Activated effector memory CD4-positive, alpha-beta T cell treated with Interleukin-2 at 50 U/mL for 16 hours (primary cell): ENCODE measurements around the gene LPP.

Experiments
- DNase-seq: peaks from one replicate; pipeline ENCODE4 v3.0.0-alpha.2; 2020

LPP gene

GRCh38 chr3:188139466-188139865 lies 14.5 kb upstream of the LPP start:
- no peak for DNase-seq

GRCh38 chr3:188146219-188146618 lies 7.7 kb upstream of the LPP start:
- DNase-seq: no peak

- DNase-seq: no peak
Measured at GRCh38 chr3:188147782-188148181, 6.2 kb upstream of the LPP start.

GRCh38 chr3:188148318-188148717 lies 5.6 kb upstream of the LPP start:
- DNase-seq: no peak

GRCh38 chr3:188149587-188149986 lies 4.4 kb upstream of the LPP start:
- no peak for DNase-seq

GRCh38 chr3:188150982-188151381 lies 3.0 kb upstream of the LPP start:
- DNase-seq: no peak

GRCh38 chr3:188151438-188151837 lies 2.5 kb upstream of the LPP start:
- no peak for DNase-seq

GRCh38 chr3:188152660-188153436 lies 1.1 kb upstream of the LPP start:
- no peak for DNase-seq

- peak; percentile 23 for DNase-seq
Measured at GRCh38 chr3:188153437-188154013, 432 bp upstream of the LPP start.

- DNase-seq: no peak
Measured at GRCh38 chr3:188154809-188155574, 1.0 kb downstream of the LPP start.

GRCh38 chr3:188156056-188156455 lies 2.1 kb downstream of the LPP start:
- DNase-seq: no peak

GRCh38 chr3:188157407-188157806 lies 3.5 kb downstream of the LPP start:
- DNase-seq: no peak

GRCh38 chr3:188157971-188158370 lies 4.0 kb downstream of the LPP start:
- DNase-seq: no peak

- no peak for DNase-seq
Measured at GRCh38 chr3:188158731-188159310, 4.9 kb downstream of the LPP start.

- no peak for DNase-seq
Measured at GRCh38 chr3:188160751-188161150, 6.8 kb downstream of the LPP start.

GRCh38 chr3:188164248-188164687 lies 10.3 kb downstream of the LPP start:
- DNase-seq: no peak

- no peak for DNase-seq
Measured at GRCh38 chr3:188165596-188165995, 11.6 kb downstream of the LPP start.

- no peak for DNase-seq
Measured at GRCh38 chr3:188166441-188166840, 12.5 kb downstream of the LPP start.

GRCh38 chr3:188168186-188168585 lies 14.2 kb downstream of the LPP start:
- no peak for DNase-seq

- DNase-seq: no peak
Measured at GRCh38 chr3:188168648-188169047, 14.7 kb downstream of the LPP start.

GRCh38 chr3:188169830-188170455 lies 16.0 kb downstream of the LPP start:
- DNase-seq: no peak

GRCh38 chr3:188170461-188171459 lies 16.8 kb downstream of the LPP start:
- DNase-seq: no peak
